ENCODE results near the gene SULT2B1.
A peak's percentile ranks its signal among the peaks of the same experiment; 100 is the strongest.
"Not testable (repeated sequence)": the region's sequence is repeated elsewhere in the genome, so short reads cannot be mapped to it uniquely, and the experiment has no call there.

The SULT2B1 gene

GRCh38 chr19:48561412-48561811, 9.4 kb downstream of the SULT2B1 start:
- no peak for DNase-seq

GRCh38 chr19:48565090-48565489, 13.1 kb downstream of the SULT2B1 start:
- DNase-seq = no peak

GRCh38 chr19:48568345-48568886, 16.4 kb downstream of the SULT2B1 start:
- no peak for DNase-seq

GRCh38 chr19:48569814-48570213, 17.8 kb downstream of the SULT2B1 start:
- DNase-seq = no peak

GRCh38 chr19:48571378-48572162, 19.6 kb downstream of the SULT2B1 start:
- DNase-seq = no peak

- no peak for DNase-seq
Observed at GRCh38 chr19:48573163-48573505, 21.2 kb downstream of the SULT2B1 start.

- no peak for DNase-seq
Observed at GRCh38 chr19:48575931-48576622, 24.1 kb downstream of the SULT2B1 start.

GRCh38 chr19:48577908-48578307, 25.9 kb downstream of the SULT2B1 start:
- DNase-seq = not testable (repeated sequence)

GRCh38 chr19:48578891-48579290, 26.9 kb downstream of the SULT2B1 start:
- no peak for DNase-seq

GRCh38 chr19:48582168-48582567, 30.2 kb downstream of the SULT2B1 start:
- DNase-seq = no peak

- no peak for DNase-seq
Observed at GRCh38 chr19:48587387-48587786, 35.4 kb downstream of the SULT2B1 start.

- DNase-seq = peak; percentile 21
Observed at GRCh38 chr19:48588670-48589401, 36.9 kb downstream of the SULT2B1 start.

GRCh38 chr19:48591021-48591420, 39.0 kb downstream of the SULT2B1 start:
- DNase-seq = no peak

- DNase-seq = no peak
Observed at GRCh38 chr19:48595171-48595570, 43.2 kb downstream of the SULT2B1 start.

GRCh38 chr19:48595833-48596232, 43.9 kb downstream of the SULT2B1 start:
- no peak for DNase-seq

GRCh38 chr19:48596237-48596636, 44.3 kb downstream of the SULT2B1 start:
- DNase-seq = no peak

- DNase-seq = no peak
Observed at GRCh38 chr19:48596679-48597465, 44.9 kb downstream of the SULT2B1 start.

GRCh38 chr19:48598996-48599700, 47.2 kb downstream of the SULT2B1 start:
- DNase-seq = no peak

GRCh38 chr19:48600679-48601417, 48.9 kb downstream of the SULT2B1 start:
- DNase-seq = no peak

GRCh38 chr19:48603001-48603400, 51.0 kb downstream of the SULT2B1 start:
- no peak for DNase-seq

- DNase-seq = no peak
Observed at GRCh38 chr19:48603449-48603848, 51.5 kb downstream of the SULT2B1 start.

Measured in NCI-H1417 treated with DMSO at 0.1 percent for 48 hours (cell line).